ENCODE results near the gene NRP1.

GRCh38 chr10:33334153-33334804, at the start of gene NRP1:
- TF ChIP-seq, protein P1, sequence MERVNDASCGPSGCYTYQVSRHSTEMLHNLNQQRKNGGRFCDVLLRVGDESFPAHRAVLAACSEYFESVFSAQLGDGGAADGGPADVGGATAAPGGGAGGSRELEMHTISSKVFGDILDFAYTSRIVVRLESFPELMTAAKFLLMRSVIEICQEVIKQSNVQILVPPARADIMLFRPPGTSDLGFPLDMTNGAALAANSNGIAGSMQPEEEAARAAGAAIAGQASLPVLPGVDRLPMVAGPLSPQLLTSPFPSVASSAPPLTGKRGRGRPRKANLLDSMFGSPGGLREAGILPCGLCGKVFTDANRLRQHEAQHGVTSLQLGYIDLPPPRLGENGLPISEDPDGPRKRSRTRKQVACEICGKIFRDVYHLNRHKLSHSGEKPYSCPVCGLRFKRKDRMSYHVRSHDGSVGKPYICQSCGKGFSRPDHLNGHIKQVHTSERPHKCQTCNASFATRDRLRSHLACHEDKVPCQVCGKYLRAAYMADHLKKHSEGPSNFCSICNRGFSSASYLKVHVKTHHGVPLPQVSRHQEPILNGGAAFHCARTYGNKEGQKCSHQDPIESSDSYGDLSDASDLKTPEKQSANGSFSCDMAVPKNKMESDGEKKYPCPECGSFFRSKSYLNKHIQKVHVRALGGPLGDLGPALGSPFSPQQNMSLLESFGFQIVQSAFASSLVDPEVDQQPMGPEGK (CRISPR knock-in tag; IDR thresholded peaks at IDR 0.05; ENCODE audit: borderline replicate concordance) = no peak
- TF ChIP-seq, protein P2, sequence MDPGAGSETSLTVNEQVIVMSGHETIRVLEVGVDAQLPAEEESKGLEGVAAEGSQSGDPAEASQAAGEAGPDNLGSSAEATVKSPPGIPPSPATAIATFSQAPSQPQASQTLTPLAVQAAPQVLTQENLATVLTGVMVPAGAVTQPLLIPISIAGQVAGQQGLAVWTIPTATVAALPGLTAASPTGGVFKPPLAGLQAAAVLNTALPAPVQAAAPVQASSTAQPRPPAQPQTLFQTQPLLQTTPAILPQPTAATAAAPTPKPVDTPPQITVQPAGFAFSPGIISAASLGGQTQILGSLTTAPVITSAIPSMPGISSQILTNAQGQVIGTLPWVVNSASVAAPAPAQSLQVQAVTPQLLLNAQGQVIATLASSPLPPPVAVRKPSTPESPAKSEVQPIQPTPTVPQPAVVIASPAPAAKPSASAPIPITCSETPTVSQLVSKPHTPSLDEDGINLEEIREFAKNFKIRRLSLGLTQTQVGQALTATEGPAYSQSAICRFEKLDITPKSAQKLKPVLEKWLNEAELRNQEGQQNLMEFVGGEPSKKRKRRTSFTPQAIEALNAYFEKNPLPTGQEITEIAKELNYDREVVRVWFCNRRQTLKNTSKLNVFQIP (CRISPR knock-in tag; IDR thresholded peaks at IDR 0.05; ENCODE audit: borderline replicate concordance, low read depth) = no peak
- TF ChIP-seq, protein P3, sequence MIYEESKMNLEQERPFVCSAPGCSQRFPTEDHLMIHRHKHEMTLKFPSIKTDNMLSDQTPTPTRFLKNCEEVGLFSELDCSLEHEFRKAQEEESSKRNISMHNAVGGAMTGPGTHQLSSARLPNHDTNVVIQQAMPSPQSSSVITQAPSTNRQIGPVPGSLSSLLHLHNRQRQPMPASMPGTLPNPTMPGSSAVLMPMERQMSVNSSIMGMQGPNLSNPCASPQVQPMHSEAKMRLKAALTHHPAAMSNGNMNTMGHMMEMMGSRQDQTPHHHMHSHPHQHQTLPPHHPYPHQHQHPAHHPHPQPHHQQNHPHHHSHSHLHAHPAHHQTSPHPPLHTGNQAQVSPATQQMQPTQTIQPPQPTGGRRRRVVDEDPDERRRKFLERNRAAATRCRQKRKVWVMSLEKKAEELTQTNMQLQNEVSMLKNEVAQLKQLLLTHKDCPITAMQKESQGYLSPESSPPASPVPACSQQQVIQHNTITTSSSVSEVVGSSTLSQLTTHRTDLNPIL (CRISPR knock-in tag; IDR thresholded peaks at IDR 0.05; ENCODE audit: low read depth) = no peak
- no peak for TF ChIP-seq PPARA (CRISPR knock-in tag; IDR thresholded peaks at IDR 0.05; ENCODE audit: borderline replicate concordance)
- TF ChIP-seq TOX (CRISPR knock-in tag; IDR thresholded peaks at IDR 0.05; ENCODE audit: borderline replicate concordance) = no peak
- no peak for TF ChIP-seq ZNF8 (CRISPR knock-in tag; IDR thresholded peaks at IDR 0.05)
- no peak for TF ChIP-seq ARNTL (CRISPR knock-in tag; IDR thresholded peaks at IDR 0.05; ENCODE audit: borderline replicate concordance, low read depth)
- no peak for TF ChIP-seq ZFP30 (CRISPR knock-in tag; IDR thresholded peaks at IDR 0.05)
- no peak for TF ChIP-seq TCF4 (CRISPR knock-in tag; IDR thresholded peaks at IDR 0.05; ENCODE audit: borderline replicate concordance)
- no peak for TF ChIP-seq ZNF565 (CRISPR knock-in tag; conservative IDR thresholded peaks at IDR 0.05; ENCODE audit: low read depth)
- no peak for TF ChIP-seq ZFP3 (CRISPR knock-in tag; IDR thresholded peaks at IDR 0.05)
- TF ChIP-seq, protein P4, sequence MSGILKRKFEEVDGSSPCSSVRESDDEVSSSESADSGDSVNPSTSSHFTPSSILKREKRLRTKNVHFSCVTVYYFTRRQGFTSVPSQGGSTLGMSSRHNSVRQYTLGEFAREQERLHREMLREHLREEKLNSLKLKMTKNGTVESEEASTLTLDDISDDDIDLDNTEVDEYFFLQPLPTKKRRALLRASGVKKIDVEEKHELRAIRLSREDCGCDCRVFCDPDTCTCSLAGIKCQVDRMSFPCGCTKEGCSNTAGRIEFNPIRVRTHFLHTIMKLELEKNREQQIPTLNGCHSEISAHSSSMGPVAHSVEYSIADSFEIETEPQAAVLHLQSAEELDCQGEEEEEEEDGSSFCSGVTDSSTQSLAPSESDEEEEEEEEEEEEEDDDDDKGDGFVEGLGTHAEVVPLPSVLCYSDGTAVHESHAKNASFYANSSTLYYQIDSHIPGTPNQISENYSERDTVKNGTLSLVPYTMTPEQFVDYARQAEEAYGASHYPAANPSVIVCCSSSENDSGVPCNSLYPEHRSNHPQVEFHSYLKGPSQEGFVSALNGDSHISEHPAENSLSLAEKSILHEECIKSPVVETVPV (CRISPR knock-in tag; IDR thresholded peaks at IDR 0.05) = no peak
- no peak for TF ChIP-seq TSHZ2 (CRISPR knock-in tag; IDR thresholded peaks at IDR 0.05)
- no peak for TF ChIP-seq GLIS3 (CRISPR knock-in tag; IDR thresholded peaks at IDR 0.05)
